ENCODE data around the gene GIGYF2.

The GIGYF2 gene

GRCh38 chr2:232869138-232870017 is 172.2 kb downstream of the GIGYF2 start:
- no peak for DNase-seq (ENCODE audit: low spot score)

- no peak for DNase-seq (ENCODE audit: low spot score)
Observed at GRCh38 chr2:232870018-232870765, 173.1 kb downstream of the GIGYF2 start, which contains the start of gene SNORC. SNORC (plus strand) TSS chr2:232870264; CDS start chr2:232870342, 78 bp downstream.

- no peak for DNase-seq (ENCODE audit: low spot score)
Observed at GRCh38 chr2:232870766-232871371, 173.7 kb downstream of the GIGYF2 start.

GRCh38 chr2:232871418-232871834 is 174.3 kb downstream of the GIGYF2 start:
- no peak for DNase-seq (ENCODE audit: low spot score)

GRCh38 chr2:232871835-232872736 is 175.0 kb downstream of the GIGYF2 start:
- DNase-seq (ENCODE audit: low spot score), result no peak

- DNase-seq (ENCODE audit: low spot score), result no peak
Observed at GRCh38 chr2:232872826-232873225, 175.7 kb downstream of the GIGYF2 start.

- no peak for DNase-seq (ENCODE audit: low spot score)
Observed at GRCh38 chr2:232873292-232873908, 176.3 kb downstream of the GIGYF2 start.

- DNase-seq (ENCODE audit: low spot score), result no peak
Observed at GRCh38 chr2:232873909-232874641, 176.9 kb downstream of the GIGYF2 start.

GRCh38 chr2:232874677-232875223 is 177.6 kb downstream of the GIGYF2 start:
- no peak for DNase-seq (ENCODE audit: low spot score)

- DNase-seq (ENCODE audit: low spot score), result no peak
Observed at GRCh38 chr2:232875256-232876121, 178.4 kb downstream of the GIGYF2 start.

GRCh38 chr2:232876161-232876977 is 179.2 kb downstream of the GIGYF2 start:
- peak; percentile 14 for DNase-seq (ENCODE audit: low spot score)

- DNase-seq (ENCODE audit: low spot score), result no peak
Observed at GRCh38 chr2:232876978-232877441, 179.9 kb downstream of the GIGYF2 start.

- DNase-seq (ENCODE audit: low spot score), result no peak
Observed at GRCh38 chr2:232877940-232878511, 180.9 kb downstream of the GIGYF2 start.

GRCh38 chr2:232878855-232879617 is 181.9 kb downstream of the GIGYF2 start:
- no peak for DNase-seq (ENCODE audit: low spot score)

GRCh38 chr2:232879618-232880494 is 182.7 kb downstream of the GIGYF2 start:
- DNase-seq (ENCODE audit: low spot score), result no peak

Measured in CD4-positive, alpha-beta T cell treated with Interleukin-2 at 100 ng/mL for 4 hours (primary cell).